ENCODE data around the gene NPPA. TPM values are rescaled to one million over a fixed set of nuclear protein-coding genes. Genes with fewer than 3 reads are reported as not detected.

The NPPA gene
- total RNA-seq, 1 experiment from 2014 or later = not detected

DNA sequence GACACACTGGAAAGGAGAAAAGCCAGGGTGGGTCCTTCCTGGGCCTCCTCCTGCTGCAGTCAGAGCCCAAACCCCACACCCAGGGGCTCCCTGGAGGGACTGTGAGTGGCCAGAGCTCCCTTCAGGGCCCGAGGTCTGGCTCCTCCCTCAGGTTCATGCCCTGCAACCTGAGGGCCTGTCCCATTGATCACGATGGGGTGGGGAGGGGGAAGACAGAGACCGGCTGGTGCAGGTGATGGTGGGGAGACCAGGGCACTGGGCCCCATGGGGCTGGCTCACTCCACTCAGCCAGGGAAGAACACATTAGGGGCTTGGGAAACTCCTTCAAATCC lies 41.3 kb upstream of the NPPA start:
- Mint-ChIP-seq H3K4me3 (no peak overlapping the region), H3K9me3 (no peaks in the 10 kb centered on the region), H3K4me1 (peaks cover 0 to 14% of the 10 kb centered on the region in 2 experiments; a peak in 3 of 4 replicates), H3K27ac (no peak overlapping the region; a peak in 1 of 7 replicates), H3K27me3 (ENCODE audit: low read depth) (no peaks in the 10 kb centered on the region), H3K36me3 (ENCODE audit: insufficient read depth in 1 of 3, low read depth in 3 of 3) (no peaks in the 10 kb centered on the region)
- H3K79me1 ChIP-seq (ENCODE audit: insufficient read depth, low read depth, low read length, poor library complexity, severe bottlenecking) = no peaks in the 10 kb centered on the region
- no peaks in the 10 kb centered on the region for H4K20me1 ChIP-seq (ENCODE audit: control insufficient read depth, insufficient read depth, insufficient read length)
- no peak overlapping the region for H2AK5ac ChIP-seq (ENCODE audit: insufficient read length, low read length)
- DNase-seq = no peak
- TF ChIP-seq, protein P1, sequence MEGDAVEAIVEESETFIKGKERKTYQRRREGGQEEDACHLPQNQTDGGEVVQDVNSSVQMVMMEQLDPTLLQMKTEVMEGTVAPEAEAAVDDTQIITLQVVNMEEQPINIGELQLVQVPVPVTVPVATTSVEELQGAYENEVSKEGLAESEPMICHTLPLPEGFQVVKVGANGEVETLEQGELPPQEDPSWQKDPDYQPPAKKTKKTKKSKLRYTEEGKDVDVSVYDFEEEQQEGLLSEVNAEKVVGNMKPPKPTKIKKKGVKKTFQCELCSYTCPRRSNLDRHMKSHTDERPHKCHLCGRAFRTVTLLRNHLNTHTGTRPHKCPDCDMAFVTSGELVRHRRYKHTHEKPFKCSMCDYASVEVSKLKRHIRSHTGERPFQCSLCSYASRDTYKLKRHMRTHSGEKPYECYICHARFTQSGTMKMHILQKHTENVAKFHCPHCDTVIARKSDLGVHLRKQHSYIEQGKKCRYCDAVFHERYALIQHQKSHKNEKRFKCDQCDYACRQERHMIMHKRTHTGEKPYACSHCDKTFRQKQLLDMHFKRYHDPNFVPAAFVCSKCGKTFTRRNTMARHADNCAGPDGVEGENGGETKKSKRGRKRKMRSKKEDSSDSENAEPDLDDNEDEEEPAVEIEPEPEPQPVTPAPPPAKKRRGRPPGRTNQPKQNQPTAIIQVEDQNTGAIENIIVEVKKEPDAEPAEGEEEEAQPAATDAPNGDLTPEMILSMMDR (conservative IDR thresholded peaks at IDR 0.05) = no peak
- no peak overlapping the region for H3K18ac ChIP-seq (ENCODE audit: insufficient read length, low read depth, low read length)
- H3K14ac ChIP-seq (ENCODE audit: insufficient read depth, low read length) = peak overlapping the region; percentile 49; the same call in 1 of the 2 replicates
- H3K4me1 ChIP-seq (ENCODE audit: insufficient read depth, low read length) = no peaks in the 10 kb centered on the region
- no peak overlapping the region for H4K91ac ChIP-seq (ENCODE audit: insufficient read length, low read depth, low read length)
- H3K27me3 ChIP-seq (ENCODE audit: insufficient read depth, low read length) = no peaks in the 10 kb centered on the region
- H4K8ac ChIP-seq (replicated peaks; ENCODE audit: insufficient read length, low read depth, low read length) = no peak overlapping the region
- no peak overlapping the region for H4K5ac ChIP-seq (ENCODE audit: insufficient read length, low read depth, low read length)
- no peak overlapping the region for H3K27ac ChIP-seq (ENCODE audit: insufficient read length, low read depth, low read length)
- no peak overlapping the region for H3K4ac ChIP-seq (ENCODE audit: low read depth, low read length)
- H3K56ac ChIP-seq (ENCODE audit: insufficient read length, low read depth, low read length) = no peak overlapping the region
- no peak overlapping the region for H2AFZ ChIP-seq (ENCODE audit: low read length)
- WGBS (ENCODE audit: extremely low coverage, insufficient read length, low lambda C conversion rate) = no CpG with 5 or more reads among the region's 3 CpGs
- no peak overlapping the region for H3K9ac ChIP-seq (ENCODE audit: extremely low read depth, insufficient read length, low read length)
- H2BK12ac ChIP-seq (ENCODE audit: insufficient read length, low read depth, low read length) = no peak overlapping the region
- H2BK20ac ChIP-seq (ENCODE audit: low read depth, low read length, poor library complexity, severe bottlenecking) = no peak overlapping the region
- H3K9me3 ChIP-seq (ENCODE audit: control insufficient read depth, low read depth, low read length) = no peaks in the 10 kb centered on the region
- H3T11ph ChIP-seq (ENCODE audit: low read length) = no peak overlapping the region
- H3K4me2 ChIP-seq (ENCODE audit: insufficient read depth, insufficient read length, low read length) = no peak overlapping the region
- H2BK120ac ChIP-seq (ENCODE audit: low read depth, low read length, poor library complexity, severe bottlenecking) = no peak overlapping the region
- H2BK5ac ChIP-seq (ENCODE audit: insufficient read length, low read length) = no peak overlapping the region
- H3K23ac ChIP-seq (ENCODE audit: insufficient read length, low read depth, low read length) = no peak overlapping the region
- no peak overlapping the region for H2BK15ac ChIP-seq (ENCODE audit: low read depth, low read length)
- no peaks in the 10 kb centered on the region for H3K79me2 ChIP-seq (ENCODE audit: insufficient read depth, low read length)
- H3K23me2 ChIP-seq (ENCODE audit: insufficient read length, low read depth, low read length, poor library complexity, severe bottlenecking) = no peaks in the 10 kb centered on the region

Data from H9 (cell line).